K562 (cell line): ENCODE measurements around the gene RBPMS2. TPM values are rescaled to one million over a fixed set of nuclear protein-coding genes. Genes with fewer than 3 reads are reported as not detected.

Experiments used
- ATAC-seq: fragments of 200-7000 bp; cut with Tn5 transposase; 3 replicates; pipeline ENCODE4 v1.9.1; 2020; ENCODE audit warnings: moderate library complexity
- BruUV-seq: library from RNA; stranded (reverse); fragments of 400-500 nt; replicated peaks from 2 replicates; lab custom pipeline; 2021; lab: Mats Ljungman, UMichigan
- CTCF ChIA-PET: fragments of 300-600 bp; formaldehyde crosslinking; extraction: SDS; loops from one replicate; lab custom pipeline; 2021; ENCODE audit warnings: low intra/inter-chr PET ratio; lab: Yijun Ruan, JAX
- POLR2A ChIA-PET: fragments of 300-600, 350-650 bp; sonication (Branson Sonifier 250); formaldehyde crosslinking; extraction: SDS; loops from one replicate; lab custom pipeline; 2021; ENCODE audit warnings: antibody characterized with exemption, inconsistent platforms; lab: Yijun Ruan, JAX
- DNase-seq, 4 experiments: peaks; one replicate each; pipeline versions ENCODE4 v3.0.0 to v3.0.0-alpha.2; 2011 to 2018; ENCODE audit warnings: low spot score in 3 of 4, mixed read lengths in 3 of 4; ENCODE audit errors: extremely low read depth in 1 of 4
- FAIRE-seq: peaks from 2 replicates; lab custom pipeline; 2011; peaks lifted over from hg19 to GRCh38; lab: Jason Lieb, UNC
- H2AFZ ChIP-seq: 2 replicates; pipeline ENCODE4 v1.6.0; 2011; ENCODE audit warnings: low read depth, low read length, control low read depth, inconsistent platforms
- H3K27ac ChIP-seq: fragments of 200-600 bp; 3 replicates; pipeline ENCODE4 v1.8.0; 2011; ENCODE audit warnings: low read depth, mild to moderate bottlenecking, control low read depth, inconsistent platforms, low read length, moderate library complexity, mixed read lengths; ENCODE audit errors: extremely low read depth
- H3K27me3 ChIP-seq, 2 experiments: fragments of 300-600 bp in 1 of 2; 2 replicates in 1 of 2; 3 replicates in 1 of 2; pipeline versions ENCODE4 v1.6.0 to v1.8.0; 2011; ENCODE audit warnings: inconsistent platforms in 2 of 2, low read length in 2 of 2, mild to moderate bottlenecking in 1 of 2, mixed read lengths in 1 of 2, moderate library complexity in 1 of 2; ENCODE audit not compliant: control insufficient read depth in 2 of 2, insufficient read depth in 2 of 2
- H3K36me3 ChIP-seq: fragments of 300-600 bp; 3 replicates; pipeline ENCODE4 v1.8.0; 2011; ENCODE audit warnings: mild to moderate bottlenecking, low read length, inconsistent platforms; ENCODE audit not compliant: control insufficient read depth, insufficient read depth
- H3K4me1 ChIP-seq, 2 experiments: fragments of 200-600 bp in 1 of 2; replicated peaks in 1 of 2; 2 replicates in 1 of 2; 3 replicates in 1 of 2; pipeline versions ENCODE4 v1.5.1 to v1.8.0; 2011; ENCODE audit warnings: inconsistent platforms in 2 of 2, low read length in 2 of 2, mild to moderate bottlenecking in 1 of 2, mixed read lengths in 1 of 2, moderate library complexity in 1 of 2; ENCODE audit not compliant: control insufficient read depth in 2 of 2, insufficient read depth in 2 of 2
- H3K4me2 ChIP-seq: 2 replicates; pipeline ENCODE4 v1.6.1; 2011; ENCODE audit warnings: low read length, control low read depth, inconsistent platforms, mixed read lengths; ENCODE audit not compliant: insufficient read depth
- H3K4me3 ChIP-seq: fragments of 200-600 bp; sonication (generic), shearing (Covaris generic); 2 replicates; pipeline ENCODE4 v1.5.1; 2016; ENCODE audit warnings: control low read depth, inconsistent platforms
- H3K79me2 ChIP-seq: fragments of 200-600 bp; 3 replicates; pipeline ENCODE4 v1.8.0; 2011; ENCODE audit warnings: low read length, inconsistent platforms; ENCODE audit not compliant: control insufficient read depth, insufficient read depth
- H3K9ac ChIP-seq, 2 experiments: 2 replicates each; pipeline versions ENCODE4 v1.6.0 to v1.6.1; 2011; ENCODE audit warnings: low read depth in 2 of 2, low read length in 2 of 2, control low read depth in 1 of 2, inconsistent platforms in 1 of 2, mild to moderate bottlenecking in 1 of 2, mixed read lengths in 1 of 2; ENCODE audit not compliant: insufficient read depth in 1 of 2
- H3K9me1 ChIP-seq: one replicate; pipeline ENCODE4 v1.6.0; 2011; ENCODE audit warnings: inconsistent platforms, mild to moderate bottlenecking, low read length, moderate library complexity; ENCODE audit not compliant: control insufficient read depth, insufficient read depth
- H3K9me3 ChIP-seq: replicated peaks from 2 replicates; pipeline ENCODE4 v1.5.1; 2011; ENCODE audit warnings: low read depth, low read length, inconsistent platforms; ENCODE audit not compliant: control insufficient read depth, insufficient read depth
- H4K20me1 ChIP-seq: replicated peaks from 2 replicates; pipeline ENCODE4 v1.6.1; 2011; ENCODE audit warnings: low read length, inconsistent platforms, mixed read lengths; ENCODE audit not compliant: control insufficient read depth, insufficient read depth
- CSDE1 ChIP-seq, 2 experiments: fragments of 450-650 bp; IDR thresholded peaks; 2 replicates each; pipeline ENCODE4 v1.6.1; 2016; ENCODE audit warnings: mild to moderate bottlenecking in 1 of 2
- FOXO4 ChIP-seq: fragments of 450-650 bp; formaldehyde crosslinking; IDR thresholded peaks from 2 replicates; pipeline ENCODE4 v1.4.0; 2020; ENCODE audit warnings: mild to moderate bottlenecking, moderate library complexity
- KAT7 ChIP-seq: sonication (generic); formaldehyde crosslinking; IDR thresholded peaks from 2 replicates; pipeline ENCODE4 v1.8.0; 2022; ENCODE audit warnings: missing genetic modification reagents, mild to moderate bottlenecking, borderline replicate concordance
- KDM1A ChIP-seq, 2 experiments: fragments of 450-650 bp; IDR thresholded peaks; 2 replicates each; pipeline ENCODE4 v1.6.1; 2016; ENCODE audit warnings: mild to moderate bottlenecking in 2 of 2
- KLF10 ChIP-seq: fragments of 250-450 bp; sonication (Bioruptor Pico); IDR thresholded peaks from 2 replicates; pipeline ENCODE4 v1.6.1; 2021; ENCODE audit warnings: matching md5 sums
- LARP7 ChIP-seq: fragments of 450-650 bp; IDR thresholded peaks from 2 replicates; pipeline ENCODE4 v1.6.1; 2016
- LCOR ChIP-seq: sonication (generic); formaldehyde crosslinking; IDR thresholded peaks from 2 replicates; pipeline ENCODE4 v1.8.0; 2022; ENCODE audit warnings: mild to moderate bottlenecking, missing genetic modification reagents
- MLX ChIP-seq, 2 experiments: fragments of 450-650 bp in 1 of 2; sonication (generic) in 1 of 2; formaldehyde crosslinking; conservative IDR thresholded peaks; 2 replicates each; pipeline versions ENCODE4 v1.4.0 to v1.8.1; 2020 to 2022; ENCODE audit warnings: mild to moderate bottlenecking in 1 of 2, missing genetic modification reagents in 1 of 2
- MTF1 ChIP-seq: fragments of 250-450 bp; sonication (Bioruptor Pico); IDR thresholded peaks from 2 replicates; pipeline ENCODE4 v1.9.0; 2021; ENCODE audit warnings: moderate library complexity, mild to moderate bottlenecking, inconsistent platforms, borderline replicate concordance
- NR4A1 ChIP-seq, 2 experiments: fragments of 250-450 bp in 1 of 2; fragments of 450-650 bp in 1 of 2; sonication (Bioruptor Pico) in 1 of 2; IDR thresholded peaks; 2 replicates each; pipeline versions ENCODE4 v1.4.0 to v1.6.1; 2016 to 2020; ENCODE audit warnings: mild to moderate bottlenecking in 2 of 2, missing compliant biosample characterization in 1 of 2, missing genetic modification characterization in 1 of 2, moderate library complexity in 1 of 2
- POLR3A ChIP-seq: IDR thresholded peaks from 2 replicates; pipeline ENCODE4 v1.6.1; 2011; ENCODE audit warnings: borderline replicate concordance, mild to moderate bottlenecking, moderate library complexity; ENCODE audit not compliant: insufficient read length, insufficient read depth; ENCODE audit errors: extremely low read depth
- POU5F1 ChIP-seq: fragments of 150-350 bp; IDR thresholded peaks from 2 replicates; pipeline ENCODE4 v1.6.1; 2014; ENCODE audit warnings: borderline replicate concordance, low read length, low read depth, mild to moderate bottlenecking; ENCODE audit not compliant: partially characterized antibody
- SRSF1 ChIP-seq: fragments of 200-400 bp; formaldehyde crosslinking; IDR thresholded peaks from 2 replicates; pipeline ENCODE4 v1.6.1; 2017; ENCODE audit warnings: mild to moderate bottlenecking, low read depth, low read length, moderate library complexity
- TAF15 ChIP-seq: fragments of 200-400 bp; formaldehyde crosslinking; IDR thresholded peaks from 2 replicates; pipeline ENCODE4 v1.6.1; 2017; ENCODE audit warnings: mild to moderate bottlenecking, low read depth, low read length, moderate library complexity
- TAF7 ChIP-seq: fragments of 450-650 bp; IDR thresholded peaks from 2 replicates; pipeline ENCODE4 v1.6.1; 2016; ENCODE audit warnings: missing genetic modification characterization, missing compliant biosample characterization
- TEAD4 ChIP-seq, 2 experiments: sonication (generic) in 1 of 2; formaldehyde crosslinking in 1 of 2; IDR thresholded peaks; 2 replicates each; pipeline versions ENCODE4 v1.6.1 to v1.8.0; 2012 to 2022; ENCODE audit warnings: borderline replicate concordance in 1 of 2, inconsistent platforms in 1 of 2, low read length in 1 of 2, mild to moderate bottlenecking in 1 of 2, missing genetic modification reagents in 1 of 2
- ZHX1 ChIP-seq: fragments of 150-350 bp; conservative IDR thresholded peaks from 2 replicates; pipeline ENCODE4 v1.6.1; 2014; ENCODE audit warnings: low read length
- ZNF311 ChIP-seq: fragments of 250-450 bp; sonication (Bioruptor Pico); IDR thresholded peaks from 2 replicates; pipeline ENCODE4 v1.4.0; 2020; ENCODE audit warnings: mild to moderate bottlenecking, moderate library complexity
- WGBS: fragments of 100-300 bp; shearing (Covaris generic); methylation state at CpG from one replicate; pipeline ENCODE4 v1.1.6; 2016; ENCODE audit warnings: low coverage, mixed read lengths; ENCODE audit not compliant: insufficient coverage; ENCODE audit errors: missing lambda C conversion rate; 5-methylcytosine and 5-hydroxymethylcytosine counted together
- in situ Hi-C: fragments of 300-500 bp; cut with MboI; formaldehyde crosslinking; loops from 4 replicates; pipeline ENCODE4 v1.15.0; 2018; ENCODE audit warnings: inconsistent platforms, mixed read lengths
- intact Hi-C: fragments of 100-400 bp; cut with micrococcal nuclease; formaldehyde crosslinking; loops from 2 replicates; pipeline ENCODE4 v1.14.2; 2022
- polyA plus RNA-seq, 8 experiments: library from polyadenylated mRNA; depleted of rRNA in 4 of 8; stranded (reverse) in 5 of 8; unstranded in 3 of 8; fragments of >200 nt; fragmentation: Nextera tagmentation in 2 of 8; fragmentation: Illumina TruSeq in 1 of 8; extraction: Ambion mirVana in 2 of 8; extraction: Trizol in 1 of 8; gene quantifications; 2 replicates each; pipeline versions ENCODE4 v1.2.1 to v1.2.3, GENCODE V29; 2011 to 2014; ENCODE audit warnings: inconsistent platforms in 1 of 8, missing spikeins in 1 of 8
- total RNA-seq, 7 experiments: library from RNA; depleted of rRNA in 6 of 7; stranded (reverse); fragments of >200 nt in 6 of 7; fragmentation: Illumina TruSeq in 2 of 7; extraction: Trizol in 2 of 7; gene quantifications; 2 replicates each; pipeline versions ENCODE4 v1.2.1 to v1.2.3, GENCODE V29; 2011 to 2021; ENCODE audit warnings: low replicate concordance in 1 of 7

Gene RBPMS2
- total and polyA plus RNA-seq, 9 of the 15 experiments (the other 6 are each of a cell fraction or from before 2014, with no cell fraction given), result 0.11 to 2.6 (median 0.37) TPM; not detected in 1

GRCh38 chr15:64806509-64806908 is 31.1 kb upstream of the RBPMS2 start:
- Histone ChIP-seq H2AFZ (no peak overlapping the region), H3K79me2 (no peaks in the 10 kb centered on the region), H4K20me1 (no peaks in the 10 kb centered on the region; the same call in none of the 2 replicates), H3K4me3 (no peak overlapping the region), H3K4me1 (peaks cover 9 to 15% of the 10 kb centered on the region in 2 experiments; a peak in 4 of 5 replicates), H3K4me2 (no peak overlapping the region), H3K9me3 (no peaks in the 10 kb centered on the region), H3K27ac (no peak overlapping the region), H3K9ac (no peak overlapping the region), H3K36me3 (no peaks in the 10 kb centered on the region), H3K9me1 (no peaks in the 10 kb centered on the region), H3K27me3 (peaks cover 5 to 7% of the 10 kb centered on the region in 2 experiments; a peak in 2 of 5 replicates)
- intact Hi-C loops (no loop called here), in situ Hi-C loops (no loop called here)
- WGBS, result 3% methylated on average over 3 of the region's 6 CpGs
- POLR2A ChIA-PET, result interaction anchor here (1.4 kb wide), 1 partner anchor 14 kb away, joined by 4 read pairs; no protein-coding TSS in a partner anchor
- no TSS peak for BruUV-seq
- FAIRE-seq (no peak), DNase-seq (no peak), ATAC-seq (no peak)
- CTCF ChIA-PET, result no interaction called here
- TF ChIP-seq POU5F1 (no peak), ZHX1 (no peak), MLX (CRISPR knock-in tag; conservative IDR thresholded peaks at IDR 0.05) (no peak), TAF7 (no peak), POLR3A (no peak), LCOR (CRISPR knock-in tag) (no peak), NR4A1 (CRISPR knock-in tag; IDR thresholded peaks at IDR 0.05) (no peak), NR4A1 (tag; IDR thresholded peaks at IDR 0.05) (no peak), MTF1 (no peak), CSDE1 (IDR thresholded peaks at IDR 0.05) (no peak), FOXO4 (CRISPR knock-in tag) (no peak), KLF10 (no peak), SRSF1 (no peak), KDM1A (IDR thresholded peaks at IDR 0.05) (no peak), ZNF311 (CRISPR knock-in tag) (no peak), TAF15 (no peak), LARP7 (no peak), KAT7 (CRISPR knock-in tag) (no peak), TEAD4 (IDR thresholded peaks at IDR 0.05; ENCODE audit: low read length) (no peak), TEAD4 (CRISPR knock-in tag; IDR thresholded peaks at IDR 0.05; ENCODE audit: borderline replicate concordance) (no peak)
